ENCODE measurements around the gene CACNG8. TPM values are rescaled to one million over a fixed set of nuclear protein-coding genes. Genes with fewer than 3 reads are reported as not detected.

The CACNG8 gene
- total RNA-seq, 1 donor from 2014 or later: not detected

DNA sequence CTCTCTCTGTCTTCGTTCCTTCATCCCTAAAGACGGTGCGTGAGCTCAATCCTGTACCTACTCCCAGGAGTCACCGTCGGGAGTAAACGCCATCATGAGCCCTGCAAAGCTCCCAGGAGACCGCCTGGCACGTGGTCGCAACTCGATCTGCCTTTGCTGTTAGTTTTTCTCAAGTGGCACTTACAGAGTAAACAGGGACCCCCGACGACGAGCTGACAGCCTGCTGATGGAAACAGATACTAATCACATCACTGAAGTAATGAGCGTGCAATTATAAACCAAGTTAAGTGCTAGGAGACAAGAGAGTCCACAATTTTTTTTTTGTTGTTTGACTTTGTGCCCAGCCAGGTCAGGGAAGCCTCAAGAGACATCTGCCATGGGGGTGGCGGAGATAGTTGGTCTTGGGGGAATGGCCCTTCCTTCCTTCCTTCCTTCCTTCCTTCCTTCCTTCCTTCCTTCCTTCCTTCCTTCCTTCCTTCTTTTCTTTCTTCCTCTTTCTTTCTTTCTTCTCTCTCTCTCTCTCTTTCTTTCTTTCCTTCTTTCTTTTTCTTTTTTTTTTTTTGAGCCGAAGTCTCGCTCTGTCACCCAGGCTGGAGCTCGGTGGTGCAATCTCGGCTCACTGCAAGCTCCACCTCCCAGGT lies 52.3 kb downstream of the CACNG8 start:
- DNase-seq (no peak), ATAC-seq (ENCODE audit: low read depth) (no peak)
- Mint-ChIP-seq H3K9me3 (peaks cover 3% of the 10 kb centered on the region), H3K27me3 (peaks cover 9% of the 10 kb centered on the region), H3K4me1 (no peaks in the 10 kb centered on the region), H3K36me3 (ENCODE audit: low read depth) (no peaks in the 10 kb centered on the region), H3K27ac (no peak overlapping the region), H3K4me3 (no peak overlapping the region)
- ChIA-PET CTCF (no interaction called here), POLR2A (no interaction called here)
- TF ChIP-seq CTCF (IDR thresholded peaks at IDR 0.05): no peak
- intact Hi-C loops (cut with micrococcal nuclease): no loop called here

DNA sequence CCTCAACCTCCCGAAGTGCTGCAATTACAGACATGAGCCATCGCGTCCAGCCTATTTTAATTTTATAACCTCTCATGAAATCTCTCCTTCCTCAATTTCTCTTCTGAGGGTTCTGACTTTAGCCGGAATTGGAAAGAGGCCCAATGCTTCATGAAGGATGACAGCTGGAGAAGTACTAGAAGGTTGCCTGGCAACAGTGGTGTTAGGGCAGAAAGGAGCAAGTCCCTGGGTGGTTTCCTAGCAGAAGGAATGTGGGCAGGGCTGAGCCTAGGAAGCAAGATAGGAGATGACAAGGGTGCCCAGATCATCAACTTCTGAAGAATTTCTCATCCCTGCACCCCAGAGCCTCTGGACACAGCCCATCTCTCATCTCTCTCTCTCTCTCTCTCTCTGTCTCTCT lies 54.5 kb downstream of the CACNG8 start:
- ATAC-seq (ENCODE audit: low read depth): no peak
- Mint-ChIP-seq H3K36me3 (ENCODE audit: low read depth) (no peaks in the 10 kb centered on the region), H3K27ac (no peak overlapping the region), H3K9me3 (no peaks in the 10 kb centered on the region), H3K4me3 (no peak overlapping the region), H3K4me1 (no peaks in the 10 kb centered on the region), H3K27me3 (peaks cover 18% of the 10 kb centered on the region)
- intact Hi-C loops (cut with micrococcal nuclease): no loop called here
- DNase-seq: no peak
- ChIA-PET CTCF (no interaction called here), POLR2A (no interaction called here)
- TF ChIP-seq CTCF (IDR thresholded peaks at IDR 0.05): no peak

DNA sequence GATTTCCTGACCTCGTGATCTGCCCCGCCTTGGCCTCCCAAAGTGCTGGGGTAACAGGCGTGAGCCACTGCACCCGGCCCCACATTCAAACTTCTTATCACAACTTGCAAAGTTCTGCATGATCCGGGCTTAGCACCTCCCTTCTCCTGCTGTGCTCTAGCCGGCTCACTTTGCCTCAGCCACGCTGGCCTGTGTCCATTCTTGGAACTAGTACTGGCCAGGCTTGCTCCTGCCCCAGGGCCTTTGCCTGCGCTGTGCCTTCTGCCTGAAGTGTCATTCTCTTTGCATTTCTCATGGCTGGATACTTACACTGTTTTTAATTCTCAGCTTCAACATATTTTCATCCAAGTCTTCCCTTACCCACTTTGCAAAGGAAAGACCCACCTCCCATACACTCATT lies 58.6 kb downstream of the CACNG8 start:
- peaks cover 29% of the 10 kb centered on the region for H3K27me3 Mint-ChIP-seq
- no peak overlapping the region for H3K4me3 Mint-ChIP-seq
- peaks cover 6% of the 10 kb centered on the region for H3K4me1 Mint-ChIP-seq
- no peak for TF ChIP-seq CTCF (IDR thresholded peaks at IDR 0.05)
- H3K36me3 Mint-ChIP-seq (ENCODE audit: low read depth): no peaks in the 10 kb centered on the region
- POLR2A ChIA-PET: interaction anchor here (0.6 kb wide), 2 partner anchors 17 to 63 kb away, joined by 5 to 8 read pairs; no protein-coding TSS in a partner anchor
- DNase-seq (no peak), ATAC-seq (ENCODE audit: low read depth) (no peak)
- H3K27ac Mint-ChIP-seq: no peak overlapping the region
- intact Hi-C loops (cut with micrococcal nuclease): loop anchor here (5.0 to 10.0 kb wide), 3 partner anchors 249 to 827 kb away; partner anchors contain the start of gene ZNF665
- CTCF ChIA-PET: no interaction called here
- no peaks in the 10 kb centered on the region for H3K9me3 Mint-ChIP-seq

- Mint-ChIP-seq H3K27me3 (peaks cover 29% of the 10 kb centered on the region), H3K27ac (no peak overlapping the region), H3K4me3 (no peak overlapping the region), H3K4me1 (peaks cover 6% of the 10 kb centered on the region), H3K9me3 (no peaks in the 10 kb centered on the region), H3K36me3 (ENCODE audit: low read depth) (no peaks in the 10 kb centered on the region)
- no peak for DNase-seq
- ATAC-seq (ENCODE audit: low read depth): no peak
- TF ChIP-seq CTCF (IDR thresholded peaks at IDR 0.05): no peak
- intact Hi-C loops (cut with micrococcal nuclease): loop anchor here (5.0 to 10.0 kb wide), 3 partner anchors 250 to 827 kb away; partner anchors contain the start of gene ZNF665
- ChIA-PET POLR2A (no interaction called here), CTCF (no interaction called here)
These were observed 59.2 kb downstream of the CACNG8 start for GRCh38 chr19:54021932-54022331.

- POLR2A ChIA-PET: no interaction called here
- Mint-ChIP-seq H3K27me3 (peaks cover 26% of the 10 kb centered on the region), H3K4me3 (no peak overlapping the region), H3K36me3 (ENCODE audit: low read depth) (no peaks in the 10 kb centered on the region), H3K4me1 (peaks cover 6% of the 10 kb centered on the region), H3K9me3 (no peaks in the 10 kb centered on the region), H3K27ac (no peak overlapping the region)
- intact Hi-C loops (cut with micrococcal nuclease): loop anchor here (5.0 to 10.0 kb wide), 3 partner anchors 251 to 828 kb away; partner anchors contain the start of gene ZNF665
- no peak for TF ChIP-seq CTCF (IDR thresholded peaks at IDR 0.05)
- CTCF ChIA-PET: interaction anchor here (0.7 to 2.7 kb wide), 8 partner anchors 10 to 230 kb away, joined by 3 to 19 read pairs (median 6); partner anchors contain the start of gene MYADM
- DNase-seq: no peak
- no peak for ATAC-seq (ENCODE audit: low read depth)
These were observed 60.5 kb downstream of the CACNG8 start for GRCh38 chr19:54023191-54023590.

All from activated B cell treated with CpG ODN at 0.5 μM for 24 hours (primary cell).